K562 (cell line): ENCODE results near the gene METRN. TPM values are rescaled to one million over a fixed set of nuclear protein-coding genes. Genes with fewer than 3 reads are reported as not detected.
A peak's percentile ranks its signal among the peaks of the same experiment; 100 is the strongest.

Source experiments
- ATAC-seq: fragments of 200-7000 bp; cut with Tn5 transposase; 3 replicates; pipeline ENCODE4 v1.9.1; 2020; ENCODE audit warnings: moderate library complexity
- BruUV-seq: library from RNA; stranded (reverse); fragments of 400-500 nt; replicated peaks from 2 replicates; lab custom pipeline; 2021; lab: Mats Ljungman, UMichigan
- CTCF ChIA-PET: fragments of 300-600 bp; formaldehyde crosslinking; extraction: SDS; loops from one replicate; lab custom pipeline; 2021; ENCODE audit warnings: low intra/inter-chr PET ratio; lab: Yijun Ruan, JAX
- POLR2A ChIA-PET: fragments of 300-600, 350-650 bp; sonication (Branson Sonifier 250); formaldehyde crosslinking; extraction: SDS; loops from one replicate; lab custom pipeline; 2021; ENCODE audit warnings: antibody characterized with exemption, inconsistent platforms; lab: Yijun Ruan, JAX
- DNase-seq, 4 experiments: peaks; one replicate each; pipeline versions ENCODE4 v3.0.0 to v3.0.0-alpha.2; 2011 to 2018; ENCODE audit warnings: low spot score in 3 of 4, mixed read lengths in 3 of 4; ENCODE audit errors: extremely low read depth in 1 of 4
- FAIRE-seq: peaks from 2 replicates; lab custom pipeline; 2011; peaks lifted over from hg19 to GRCh38; lab: Jason Lieb, UNC
- H2AFZ ChIP-seq: 2 replicates; pipeline ENCODE4 v1.6.0; 2011; ENCODE audit warnings: low read depth, low read length, control low read depth, inconsistent platforms
- H3K27ac ChIP-seq: fragments of 200-600 bp; 3 replicates; pipeline ENCODE4 v1.8.0; 2011; ENCODE audit warnings: low read depth, mild to moderate bottlenecking, control low read depth, inconsistent platforms, low read length, moderate library complexity, mixed read lengths; ENCODE audit errors: extremely low read depth
- H3K27me3 ChIP-seq, 2 experiments: fragments of 300-600 bp in 1 of 2; 2 replicates in 1 of 2; 3 replicates in 1 of 2; pipeline versions ENCODE4 v1.6.0 to v1.8.0; 2011; ENCODE audit warnings: inconsistent platforms in 2 of 2, low read length in 2 of 2, mild to moderate bottlenecking in 1 of 2, mixed read lengths in 1 of 2, moderate library complexity in 1 of 2; ENCODE audit not compliant: control insufficient read depth in 2 of 2, insufficient read depth in 2 of 2
- H3K36me3 ChIP-seq: fragments of 300-600 bp; 3 replicates; pipeline ENCODE4 v1.8.0; 2011; ENCODE audit warnings: mild to moderate bottlenecking, low read length, inconsistent platforms; ENCODE audit not compliant: control insufficient read depth, insufficient read depth
- H3K4me1 ChIP-seq, 2 experiments: fragments of 200-600 bp in 1 of 2; replicated peaks in 1 of 2; 2 replicates in 1 of 2; 3 replicates in 1 of 2; pipeline versions ENCODE4 v1.5.1 to v1.8.0; 2011; ENCODE audit warnings: inconsistent platforms in 2 of 2, low read length in 2 of 2, mild to moderate bottlenecking in 1 of 2, mixed read lengths in 1 of 2, moderate library complexity in 1 of 2; ENCODE audit not compliant: control insufficient read depth in 2 of 2, insufficient read depth in 2 of 2
- H3K4me2 ChIP-seq: 2 replicates; pipeline ENCODE4 v1.6.1; 2011; ENCODE audit warnings: low read length, control low read depth, inconsistent platforms, mixed read lengths; ENCODE audit not compliant: insufficient read depth
- H3K4me3 ChIP-seq: fragments of 200-600 bp; sonication (generic), shearing (Covaris generic); 2 replicates; pipeline ENCODE4 v1.5.1; 2016; ENCODE audit warnings: control low read depth, inconsistent platforms
- H3K79me2 ChIP-seq: fragments of 200-600 bp; 3 replicates; pipeline ENCODE4 v1.8.0; 2011; ENCODE audit warnings: low read length, inconsistent platforms; ENCODE audit not compliant: control insufficient read depth, insufficient read depth
- H3K9ac ChIP-seq, 2 experiments: 2 replicates each; pipeline versions ENCODE4 v1.6.0 to v1.6.1; 2011; ENCODE audit warnings: low read depth in 2 of 2, low read length in 2 of 2, control low read depth in 1 of 2, inconsistent platforms in 1 of 2, mild to moderate bottlenecking in 1 of 2, mixed read lengths in 1 of 2; ENCODE audit not compliant: insufficient read depth in 1 of 2
- H3K9me1 ChIP-seq: one replicate; pipeline ENCODE4 v1.6.0; 2011; ENCODE audit warnings: inconsistent platforms, mild to moderate bottlenecking, low read length, moderate library complexity; ENCODE audit not compliant: control insufficient read depth, insufficient read depth
- H3K9me3 ChIP-seq: replicated peaks from 2 replicates; pipeline ENCODE4 v1.5.1; 2011; ENCODE audit warnings: low read depth, low read length, inconsistent platforms; ENCODE audit not compliant: control insufficient read depth, insufficient read depth
- H4K20me1 ChIP-seq: replicated peaks from 2 replicates; pipeline ENCODE4 v1.6.1; 2011; ENCODE audit warnings: low read length, inconsistent platforms, mixed read lengths; ENCODE audit not compliant: control insufficient read depth, insufficient read depth
- CEBPZ ChIP-seq: fragments of 150-350 bp; IDR thresholded peaks from 2 replicates; pipeline ENCODE4 v1.6.1; 2014; ENCODE audit warnings: low read depth, mild to moderate bottlenecking, low read length, borderline replicate concordance
- GTF2B ChIP-seq: IDR thresholded peaks from 2 replicates; pipeline ENCODE4 v1.6.1; 2011; ENCODE audit not compliant: insufficient read length; ENCODE audit errors: extremely low read depth
- NFIC ChIP-seq: fragments of 450-650 bp; IDR thresholded peaks from 2 replicates; pipeline ENCODE4 v1.6.1; 2017; ENCODE audit warnings: mild to moderate bottlenecking, inconsistent platforms
- RB1 ChIP-seq: fragments of 450-650 bp; IDR thresholded peaks from 2 replicates; pipeline ENCODE4 v1.6.1; 2017; ENCODE audit warnings: low read depth, mild to moderate bottlenecking
- RBFOX2 ChIP-seq: fragments of 200-400 bp; formaldehyde crosslinking; IDR thresholded peaks from 2 replicates; pipeline ENCODE4 v1.6.1; 2017; ENCODE audit warnings: low read depth, mild to moderate bottlenecking, low read length, moderate library complexity
- UBTF ChIP-seq, 2 experiments: IDR thresholded peaks; 2 replicates each; pipeline ENCODE4 v1.6.1; 2012; ENCODE audit warnings: improper control_type of control experiment in 2 of 2, low read depth in 2 of 2, low read length in 2 of 2, borderline replicate concordance in 1 of 2
- YBX1 ChIP-seq: fragments of 450-650 bp; IDR thresholded peaks from 2 replicates; pipeline ENCODE4 v1.7.1; 2016; ENCODE audit warnings: mild to moderate bottlenecking
- ZBTB7A ChIP-seq: IDR thresholded peaks from 2 replicates; pipeline ENCODE4 v1.6.1; 2011; ENCODE audit warnings: low read depth, mild to moderate bottlenecking, low read length, moderate library complexity, borderline replicate concordance; ENCODE audit not compliant: control insufficient read depth
- ZNF644 ChIP-seq: fragments of 200-800 bp; sonication (Bioruptor generic); IDR thresholded peaks from 2 replicates; pipeline ENCODE4 v1.6.1; 2016; ENCODE audit warnings: low read depth, missing genetic modification characterization, missing compliant biosample characterization
- WGBS: fragments of 100-300 bp; shearing (Covaris generic); methylation state at CpG from one replicate; pipeline ENCODE4 v1.1.6; 2016; ENCODE audit warnings: low coverage, mixed read lengths; ENCODE audit not compliant: insufficient coverage; ENCODE audit errors: missing lambda C conversion rate; 5-methylcytosine and 5-hydroxymethylcytosine counted together
- in situ Hi-C: fragments of 300-500 bp; cut with MboI; formaldehyde crosslinking; loops from 4 replicates; pipeline ENCODE4 v1.15.0; 2018; ENCODE audit warnings: inconsistent platforms, mixed read lengths
- intact Hi-C: fragments of 100-400 bp; cut with micrococcal nuclease; formaldehyde crosslinking; loops from 2 replicates; pipeline ENCODE4 v1.14.2; 2022
- polyA plus RNA-seq, 8 experiments: library from polyadenylated mRNA; depleted of rRNA in 4 of 8; stranded (reverse) in 5 of 8; unstranded in 3 of 8; fragments of >200 nt; fragmentation: Nextera tagmentation in 2 of 8; fragmentation: Illumina TruSeq in 1 of 8; extraction: Ambion mirVana in 2 of 8; extraction: Trizol in 1 of 8; gene quantifications; 2 replicates each; pipeline versions ENCODE4 v1.2.1 to v1.2.3, GENCODE V29; 2011 to 2014; ENCODE audit warnings: inconsistent platforms in 1 of 8, missing spikeins in 1 of 8
- total RNA-seq, 7 experiments: library from RNA; depleted of rRNA in 6 of 7; stranded (reverse); fragments of >200 nt in 6 of 7; fragmentation: Illumina TruSeq in 2 of 7; extraction: Trizol in 2 of 7; gene quantifications; 2 replicates each; pipeline versions ENCODE4 v1.2.1 to v1.2.3, GENCODE V29; 2011 to 2021; ENCODE audit warnings: low replicate concordance in 1 of 7

Gene METRN
- total and polyA plus RNA-seq, 9 of the 15 experiments (the other 6 are each of a cell fraction or from before 2014, with no cell fraction given): 0.20 to 89.8 (median 15.4) TPM

GRCh38 chr16:705431-706188 lies 9.3 kb upstream of the METRN start, which contains the start of gene FBXL16 (continued):
- no peak for TF ChIP-seq CEBPZ
- peak; percentile 51; the same call in 1 of the 2 replicates for TF ChIP-seq ZNF644
- 0 out of 2 replicates have a peak, but pooled peaks have one; percentile 38 for TF ChIP-seq RB1

GRCh38 chr16:706189-707061 lies 8.5 kb upstream of the METRN start:
- intact Hi-C loops: no loop called here
- no peak for FAIRE-seq
- H2AFZ ChIP-seq: no peak overlapping the region
- H3K9me1 ChIP-seq: peaks cover 6% of the 10 kb centered on the region
- H3K79me2 ChIP-seq: no peaks in the 10 kb centered on the region
- H3K27me3 ChIP-seq: peaks cover 8 to 43% of the 10 kb centered on the region in 2 experiments; a peak in 4 of 5 replicates
- ChIA-PET POLR2A (interaction anchor here (0.7 to 1.7 kb wide), 5 partner anchors 10 to 57 kb away, joined by 3 to 9 read pairs (median 3); no protein-coding TSS in a partner anchor), CTCF (no interaction called here)
- H3K4me2 ChIP-seq: no peak overlapping the region
- no peak for DNase-seq
- peaks cover 41% of the 10 kb centered on the region for H4K20me1 ChIP-seq
- no peak for ATAC-seq
- 19% methylated on average over 27 of the region's 49 CpGs for WGBS
- peaks cover 0 to 65% of the 10 kb centered on the region in 2 experiments; a peak in 3 of 5 replicates for H3K4me1 ChIP-seq
- no peaks in the 10 kb centered on the region for H3K9me3 ChIP-seq
- TF ChIP-seq ZBTB7A: 0 out of 2 replicates have a peak, but pooled peaks have one; percentile 18
- TF ChIP-seq GTF2B: no peak
- no peak for TF ChIP-seq NFIC
- 0 out of 4 replicates have a peak, but pooled peaks of 1 of the 2 experiments have one; percentile 27 for TF ChIP-seq UBTF (IDR thresholded peaks at IDR 0.05; ENCODE audit: borderline replicate concordance in 1 of 2, low read depth in 2 of 2, low read length in 2 of 2)
- no peak for TF ChIP-seq YBX1
- TF ChIP-seq RBFOX2: 0 out of 2 replicates have a peak, but pooled peaks have one; percentile 10
- 0 out of 2 replicates have a peak, but pooled peaks have one; percentile 8 for TF ChIP-seq ZNF644
- TF ChIP-seq, all 486 proteins: peak for 4
- Histone ChIP-seq H3K9ac (peak overlapping the region in 1 of 2 experiments; percentile 76; a peak in 1 of 4 replicates), H3K36me3 (no peaks in the 10 kb centered on the region), H3K4me3 (no peak overlapping the region), H3K27ac (no peak overlapping the region)
- no TSS peak for BruUV-seq
- in situ Hi-C loops: no loop called here
